Measurements from ENCODE around the gene IQGAP1.

GRCh38 chr15:90338532-90338931, 49.5 kb upstream of the IQGAP1 start:
- no peak for TF ChIP-seq CTCF (IDR thresholded peaks at IDR 0.05)
- TF ChIP-seq POLR2A (IDR thresholded peaks at IDR 0.05; ENCODE audit: low read length) = no peak
- no peak for TF ChIP-seq POLR2AphosphoS2 (conservative IDR thresholded peaks at IDR 0.05; ENCODE audit: low read length)
- no peak for TF ChIP-seq FOSL2 (IDR thresholded peaks at IDR 0.05)
- no peak for TF ChIP-seq FOSL2 (CRISPR knock-in tag; IDR thresholded peaks at IDR 0.05)
- TF ChIP-seq RFX5 (IDR thresholded peaks at IDR 0.05) = no peak
- no peak for TF ChIP-seq RAD21 (conservative IDR thresholded peaks at IDR 0.05 in 1 of 2, IDR thresholded peaks at IDR 0.05 in 1 of 2)
- TF ChIP-seq, protein P1, sequence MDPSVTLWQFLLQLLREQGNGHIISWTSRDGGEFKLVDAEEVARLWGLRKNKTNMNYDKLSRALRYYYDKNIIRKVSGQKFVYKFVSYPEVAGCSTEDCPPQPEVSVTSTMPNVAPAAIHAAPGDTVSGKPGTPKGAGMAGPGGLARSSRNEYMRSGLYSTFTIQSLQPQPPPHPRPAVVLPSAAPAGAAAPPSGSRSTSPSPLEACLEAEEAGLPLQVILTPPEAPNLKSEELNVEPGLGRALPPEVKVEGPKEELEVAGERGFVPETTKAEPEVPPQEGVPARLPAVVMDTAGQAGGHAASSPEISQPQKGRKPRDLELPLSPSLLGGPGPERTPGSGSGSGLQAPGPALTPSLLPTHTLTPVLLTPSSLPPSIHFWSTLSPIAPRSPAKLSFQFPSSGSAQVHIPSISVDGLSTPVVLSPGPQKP (IDR thresholded peaks at IDR 0.05; ENCODE audit: low read depth, low read length) = no peak

Measured in A549 (cell line).